T follicular helper cell (primary cell): ENCODE results near the gene TPK1.

Experiments used
- DNase-seq: peaks from one replicate; pipeline ENCODE4 v3.0.0-alpha.2; 2020; ENCODE audit warnings: low read depth

Gene TPK1

DNA sequence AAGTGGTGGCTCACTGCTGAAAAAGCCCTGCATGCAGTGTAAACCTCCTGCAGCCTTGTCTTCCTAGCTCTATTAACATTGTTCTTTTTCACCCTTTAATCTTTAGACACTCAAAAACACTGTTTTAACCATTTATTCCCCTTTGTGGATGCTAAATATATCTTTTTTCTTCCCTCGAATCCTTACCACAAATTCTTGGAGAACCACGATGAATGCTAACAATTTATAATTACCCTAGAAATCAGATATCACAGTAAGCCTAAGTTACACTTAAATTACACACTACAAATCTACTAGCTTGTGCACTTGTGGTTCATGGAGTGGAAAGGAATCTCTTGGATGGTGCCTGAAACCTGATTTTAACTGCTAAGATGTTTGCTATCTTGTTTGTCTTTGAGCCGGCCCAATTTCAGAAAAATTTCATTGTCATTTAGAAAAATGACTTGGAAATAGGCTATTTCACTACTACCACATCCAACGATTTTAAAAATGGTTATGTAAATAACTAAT is 307.3 kb downstream of the TPK1 start:
- no peak for DNase-seq

DNA sequence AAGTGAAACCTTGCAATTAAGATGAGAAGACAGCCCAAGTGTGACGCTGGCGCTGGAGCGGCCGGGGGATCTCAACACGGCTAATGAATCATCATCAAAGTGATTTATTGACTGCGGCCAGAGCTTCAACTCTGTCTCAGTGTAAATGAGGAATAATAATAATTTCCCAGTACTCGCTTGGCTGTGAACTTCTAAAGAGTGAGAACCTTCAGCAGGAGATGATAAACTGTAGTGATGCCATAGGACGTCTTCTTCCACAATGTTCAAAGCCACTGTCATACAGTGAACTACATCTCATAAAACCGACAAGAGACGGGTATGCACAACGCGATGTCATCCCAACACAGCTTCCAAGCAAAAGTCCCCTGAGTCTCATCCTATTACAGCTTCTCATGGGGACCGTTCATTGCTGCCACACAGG is 308.8 kb downstream of the TPK1 start:
- DNase-seq: no peak

DNA sequence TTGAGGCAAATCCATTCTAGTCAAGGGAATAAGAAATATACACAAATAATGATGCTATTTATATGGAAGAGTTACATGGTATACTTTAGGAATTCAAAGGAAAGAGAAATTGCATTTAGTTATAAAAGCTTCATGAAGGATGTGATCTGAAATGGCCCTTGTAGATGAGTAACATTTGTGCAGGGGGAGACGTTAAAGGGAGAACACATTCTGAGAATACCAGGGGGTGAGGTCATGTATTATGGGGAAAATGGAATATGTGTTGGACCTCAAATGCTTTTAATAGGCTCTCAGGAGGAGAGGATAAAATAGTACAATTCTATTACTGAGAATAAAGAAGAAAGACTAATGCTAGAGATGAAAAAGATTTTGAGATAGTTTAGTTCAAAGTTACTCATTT is 309.9 kb downstream of the TPK1 start:
- no peak for DNase-seq

DNA sequence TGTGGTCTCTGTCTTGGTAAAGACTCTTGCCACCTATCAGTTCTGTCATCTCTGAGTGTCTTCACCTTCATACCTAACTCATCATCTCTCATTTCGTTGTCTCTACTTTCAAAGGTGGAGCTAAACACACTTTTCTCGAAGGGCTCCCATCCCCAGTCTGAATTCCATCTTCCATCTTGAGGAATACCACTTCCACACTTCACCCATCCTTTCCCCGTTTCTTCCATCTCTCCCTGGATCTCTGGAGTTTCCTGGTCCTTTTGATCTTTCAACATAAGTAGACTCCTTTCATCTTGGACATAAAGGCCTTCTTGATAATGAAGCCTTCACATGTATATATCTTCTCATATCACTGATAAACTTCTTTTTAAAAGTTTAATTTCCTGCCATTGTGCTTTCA is 311.6 kb downstream of the TPK1 start:
- DNase-seq: no peak

DNA sequence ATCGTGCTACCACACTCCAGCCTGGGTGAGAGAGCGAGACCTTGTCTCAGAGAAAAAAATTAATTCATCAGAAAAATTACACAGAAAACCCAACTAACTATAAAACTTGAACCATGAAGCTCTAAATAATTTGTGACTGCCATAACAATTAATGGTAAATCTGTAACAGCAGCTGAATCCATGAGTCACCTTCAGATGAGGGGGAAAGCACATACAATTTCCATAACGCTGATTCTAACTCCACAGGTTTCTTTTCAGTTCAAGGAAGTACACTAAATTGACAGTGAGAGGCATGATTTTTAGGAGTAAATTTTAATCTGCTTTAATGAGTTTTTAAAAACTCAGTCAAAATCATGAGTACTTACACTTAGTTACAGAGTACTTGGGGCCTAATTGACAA is 312.2 kb downstream of the TPK1 start:
- no peak for DNase-seq

DNA sequence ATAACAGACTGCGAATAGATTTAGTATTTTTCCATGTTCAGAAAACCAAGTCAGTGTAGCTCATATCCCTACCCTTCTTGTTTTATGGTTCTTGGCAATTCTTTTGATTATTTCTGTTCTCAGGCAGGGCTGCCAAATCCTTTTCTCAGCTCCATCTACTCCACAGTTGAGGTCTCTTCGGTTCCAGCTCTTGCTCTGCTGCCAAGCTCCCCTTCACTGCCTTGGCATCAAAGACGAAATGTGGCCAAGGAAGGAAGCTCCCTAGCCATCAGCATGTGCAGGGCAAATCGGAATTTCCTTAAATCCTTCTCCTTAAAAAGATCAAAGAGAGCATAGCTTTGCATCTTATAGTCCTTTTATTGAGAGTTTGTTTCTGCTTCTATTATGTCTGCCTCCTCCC is 315.9 kb downstream of the TPK1 start:
- no peak for DNase-seq

DNA sequence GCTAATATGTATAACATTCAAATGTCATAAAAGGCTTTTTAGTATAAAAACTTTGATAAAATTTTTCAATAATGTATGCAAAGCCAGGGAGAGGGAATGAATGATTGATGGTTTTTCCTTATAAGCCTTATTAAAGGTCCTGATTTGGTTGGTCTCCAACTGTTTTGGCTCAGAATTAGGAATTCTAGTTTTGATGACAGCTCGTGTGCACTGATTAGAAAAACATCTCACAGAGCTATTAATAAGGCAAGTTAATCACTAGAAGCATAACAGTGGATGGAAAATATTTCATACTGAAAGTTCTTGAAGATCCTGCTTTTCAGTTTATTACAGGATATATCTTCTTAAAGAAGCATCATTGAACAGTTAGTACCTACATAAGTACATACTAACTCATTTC is 317.5 kb downstream of the TPK1 start:
- no peak for DNase-seq

DNA sequence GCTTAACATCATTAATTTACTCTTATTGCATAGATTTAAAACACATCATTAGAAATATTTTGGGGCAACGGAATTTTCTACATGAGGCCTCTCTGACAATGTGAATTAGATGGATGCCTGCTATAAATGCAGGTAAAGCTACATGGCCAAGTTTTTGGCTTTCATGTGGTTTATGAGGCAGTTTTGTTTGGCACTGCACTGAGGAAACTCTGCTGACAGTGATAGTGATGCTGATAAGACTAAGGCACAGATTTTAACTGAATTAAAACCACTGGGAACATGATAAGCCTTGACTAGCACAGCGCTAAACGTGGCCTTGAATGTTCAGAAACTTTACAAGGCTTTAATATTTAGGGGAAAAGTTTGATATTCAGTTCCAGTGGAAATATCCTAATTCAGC is 318.1 kb downstream of the TPK1 start:
- DNase-seq: no peak

DNA sequence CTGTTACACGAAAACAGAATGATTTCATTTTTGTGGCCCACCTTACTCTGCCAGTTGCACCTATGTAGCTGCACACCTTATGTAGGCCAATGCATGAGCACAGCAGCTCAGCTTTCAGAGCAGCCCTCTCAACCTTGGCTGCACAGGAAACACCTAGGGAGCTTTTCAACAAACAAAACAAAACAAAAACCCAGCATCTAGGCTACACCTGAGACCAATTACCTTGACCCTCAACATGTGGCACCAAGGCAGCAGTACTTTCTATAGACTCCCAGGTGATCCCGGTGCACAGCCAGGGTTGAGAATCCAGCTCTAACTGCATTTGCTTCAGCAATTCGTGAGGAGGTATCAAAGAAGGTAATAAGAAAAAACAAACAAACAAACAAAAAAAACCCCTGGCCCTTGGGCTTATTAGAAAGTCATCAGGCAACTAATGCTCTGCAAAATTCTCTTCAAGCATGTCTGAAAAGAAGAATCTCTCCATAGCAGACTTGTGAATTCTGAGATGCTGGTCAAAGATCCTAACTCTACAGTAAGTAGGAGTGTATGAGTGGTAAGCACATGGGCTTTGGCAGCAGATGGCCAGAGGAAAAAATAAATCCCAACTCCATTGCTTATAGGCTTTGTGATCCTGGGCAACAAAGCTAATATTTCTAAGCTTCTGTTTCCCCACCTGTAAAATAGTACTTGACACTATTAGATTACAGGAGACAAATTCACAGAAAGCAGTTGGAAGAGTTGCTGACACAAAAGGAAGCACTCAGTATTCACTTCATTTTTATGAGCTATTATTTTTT is 318.9 kb downstream of the TPK1 start:
- DNase-seq: no peak

DNA sequence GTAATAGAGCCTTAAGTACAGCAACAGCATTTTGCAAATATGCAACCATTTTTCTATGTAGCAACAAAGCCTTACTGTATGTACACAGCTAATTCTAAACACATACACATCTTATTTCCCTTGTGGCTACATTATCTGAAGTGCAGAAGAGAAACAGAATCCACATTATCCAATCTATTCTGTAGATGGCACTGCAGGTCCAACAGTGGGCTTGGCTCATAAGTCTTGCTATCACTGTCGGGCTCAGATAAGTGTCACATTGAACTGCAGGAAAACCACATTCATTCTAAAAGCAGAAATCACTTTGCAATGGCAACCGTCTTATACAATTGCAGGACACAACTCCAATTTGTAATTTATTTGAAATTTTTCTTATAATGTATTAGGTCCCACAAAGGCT is 322.5 kb downstream of the TPK1 start:
- DNase-seq: no peak

DNA sequence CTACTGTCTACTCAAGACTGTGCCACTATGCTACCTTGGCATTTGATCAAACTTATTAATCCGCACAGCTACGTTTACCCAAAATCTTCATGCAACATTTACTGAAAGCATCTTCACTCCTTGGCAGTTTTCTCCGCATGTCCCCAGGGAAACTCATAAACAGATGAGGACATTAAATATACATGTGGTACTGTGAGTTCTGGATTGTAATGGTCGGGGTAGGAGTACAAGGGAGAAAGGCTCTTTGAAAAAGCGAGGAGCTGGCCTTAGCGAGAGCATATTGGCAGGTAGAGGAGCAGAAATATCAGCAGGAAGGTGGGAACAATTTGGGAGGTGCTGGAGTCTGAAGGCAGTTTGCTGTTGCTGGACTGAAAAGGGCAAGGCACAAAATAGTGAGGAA is 325.2 kb downstream of the TPK1 start:
- no peak for DNase-seq

DNA sequence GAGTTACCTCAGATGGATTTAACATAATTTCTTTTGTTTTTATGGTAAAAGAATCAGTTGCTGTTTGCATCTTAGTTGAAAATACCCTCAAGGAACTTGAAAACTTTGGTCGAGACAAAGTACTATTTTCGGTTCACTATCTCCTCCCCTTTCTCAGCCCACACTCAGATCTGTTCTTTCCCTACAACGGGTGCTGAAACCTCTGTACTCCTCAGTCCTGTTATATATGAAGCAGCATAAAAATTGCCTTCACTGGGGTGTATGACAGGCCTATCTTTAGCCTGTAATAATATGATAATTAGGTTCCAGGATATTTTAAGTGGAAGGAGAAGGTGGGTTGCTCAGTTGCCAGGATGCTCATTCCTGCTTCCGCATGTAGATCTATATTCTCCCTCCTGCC is 327.2 kb downstream of the TPK1 start:
- DNase-seq: no peak

DNA sequence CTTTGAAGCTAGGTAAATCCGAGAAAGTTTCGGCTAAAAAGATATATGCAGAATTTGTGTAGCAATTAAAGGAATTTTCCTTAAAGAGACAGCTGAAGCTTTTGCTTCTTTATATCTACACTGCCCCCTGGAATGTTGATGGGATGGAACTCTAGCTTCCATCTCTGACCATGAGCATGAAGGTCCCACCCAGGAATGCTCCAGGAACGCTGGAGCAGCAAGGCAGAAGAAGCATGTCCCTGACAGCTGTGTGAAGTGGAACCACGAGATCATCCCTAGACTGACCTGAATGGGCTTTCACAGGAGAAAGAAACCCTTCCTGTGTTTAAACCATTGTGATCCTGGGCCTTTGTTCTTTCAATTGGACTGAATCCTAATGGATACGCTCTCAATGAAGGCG is 332.6 kb downstream of the TPK1 start:
- no peak for DNase-seq

DNA sequence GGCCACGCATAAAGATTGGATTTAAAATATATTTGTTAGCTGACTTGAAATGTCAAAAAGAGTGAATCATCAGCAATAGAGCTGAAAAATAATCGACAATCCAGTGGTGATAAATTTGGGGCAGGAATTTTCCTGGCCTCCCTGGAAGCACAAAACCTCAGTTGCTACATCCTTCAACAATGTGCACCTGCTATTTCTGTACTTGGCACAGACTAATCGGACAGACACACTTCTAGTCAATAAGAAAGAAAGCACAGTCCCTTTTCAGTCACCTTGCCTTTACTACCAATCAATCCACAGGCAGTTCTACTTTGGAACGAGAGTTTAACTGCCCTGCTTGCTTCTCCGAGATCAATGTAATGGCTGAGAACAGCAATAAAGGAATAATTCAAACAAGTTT is 335.6 kb downstream of the TPK1 start:
- DNase-seq: no peak

DNA sequence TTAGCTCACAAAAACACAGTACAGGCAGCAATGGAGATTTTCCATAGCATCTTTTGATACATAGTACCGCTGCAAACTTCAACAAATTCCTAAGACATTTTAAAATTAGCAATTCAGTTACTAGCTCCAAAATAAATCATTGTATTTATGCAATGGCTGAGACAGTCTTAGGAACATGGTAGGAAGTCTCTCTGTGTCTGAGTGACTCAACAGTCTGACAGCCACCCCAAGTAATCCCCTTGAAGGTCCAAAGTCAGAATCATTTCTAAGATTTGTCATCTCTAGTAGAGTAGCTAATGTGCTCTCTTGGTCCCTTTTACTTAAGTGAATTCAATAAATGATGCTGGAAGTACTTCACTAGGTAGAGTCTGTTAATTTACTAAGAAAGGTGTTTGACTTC is 338.6 kb downstream of the TPK1 start:
- DNase-seq: no peak

DNA sequence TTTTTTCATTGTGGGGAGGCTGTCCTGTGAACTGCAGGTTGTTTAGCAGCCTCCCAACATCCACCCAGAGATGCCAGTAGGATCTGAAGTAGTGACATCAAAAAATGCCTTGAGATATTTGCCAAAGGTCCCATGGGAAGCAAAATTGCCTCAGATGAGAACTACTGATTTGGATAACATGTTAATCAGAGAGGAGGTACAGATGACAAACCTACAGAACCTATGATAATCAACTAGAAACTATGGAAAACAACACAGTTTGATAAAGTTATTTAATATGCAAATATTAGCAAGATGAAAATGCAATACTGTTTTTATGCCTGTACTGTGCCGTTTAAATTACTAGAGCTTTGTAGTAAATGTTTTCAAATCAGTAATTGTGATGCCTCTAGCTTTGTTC is 341.5 kb downstream of the TPK1 start:
- DNase-seq: no peak

DNA sequence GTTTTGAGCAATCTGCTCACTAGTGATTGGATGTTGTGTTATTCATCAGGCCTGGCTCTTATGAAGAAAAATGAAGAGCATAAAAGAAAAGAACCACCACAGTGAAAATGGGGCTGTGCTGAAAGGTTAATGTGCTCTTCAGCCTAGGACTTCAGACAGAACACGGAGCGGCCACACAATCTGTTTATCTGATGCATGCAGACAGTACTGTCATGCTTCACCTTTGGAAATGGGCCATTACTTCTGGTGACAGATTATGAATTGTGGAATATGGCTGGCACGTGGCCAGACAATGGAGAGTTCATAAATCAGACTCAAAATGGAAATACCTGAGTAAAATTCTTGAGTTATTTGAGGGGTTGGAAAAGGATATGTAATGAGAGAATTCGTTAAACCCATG is 346.3 kb downstream of the TPK1 start:
- DNase-seq: no peak

DNA sequence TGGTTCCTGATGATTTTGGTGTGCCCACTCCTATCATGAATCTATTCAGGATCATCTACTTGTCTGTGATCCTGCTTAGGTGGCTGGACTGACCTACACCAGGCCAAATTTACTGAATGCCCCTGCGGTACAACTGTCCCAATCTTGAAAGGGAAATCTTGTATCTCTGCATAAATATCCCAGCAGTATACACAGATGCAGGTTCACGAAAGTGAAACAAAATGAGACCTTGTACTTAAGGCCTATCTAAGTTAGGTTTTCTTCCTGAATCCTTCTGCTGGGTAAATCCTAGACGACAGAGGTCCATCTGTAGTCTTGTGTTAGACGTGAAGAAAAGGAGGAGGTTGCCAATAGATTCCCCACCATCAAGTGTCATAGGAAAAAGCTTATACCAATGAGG is 346.9 kb downstream of the TPK1 start:
- DNase-seq: no peak

DNA sequence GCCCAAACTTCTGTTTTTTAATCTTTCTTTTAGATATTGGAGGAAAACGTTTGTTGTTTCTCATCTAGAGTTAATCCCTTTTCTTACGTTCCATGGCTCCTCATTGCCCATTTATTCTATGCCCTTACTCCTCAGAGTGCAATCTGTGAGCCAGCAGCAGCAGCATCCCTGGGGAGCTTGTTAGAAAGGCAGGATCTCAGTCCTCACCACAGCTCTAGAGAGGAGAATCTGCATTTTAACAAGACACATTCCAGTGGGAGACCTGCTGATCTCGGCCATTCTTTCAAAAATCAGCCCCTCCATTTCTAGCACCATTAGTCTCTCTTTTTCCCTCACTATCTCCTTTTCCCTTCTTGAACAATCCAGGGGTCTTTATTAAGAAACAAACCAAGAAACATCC is 348.0 kb downstream of the TPK1 start:
- no peak for DNase-seq

DNA sequence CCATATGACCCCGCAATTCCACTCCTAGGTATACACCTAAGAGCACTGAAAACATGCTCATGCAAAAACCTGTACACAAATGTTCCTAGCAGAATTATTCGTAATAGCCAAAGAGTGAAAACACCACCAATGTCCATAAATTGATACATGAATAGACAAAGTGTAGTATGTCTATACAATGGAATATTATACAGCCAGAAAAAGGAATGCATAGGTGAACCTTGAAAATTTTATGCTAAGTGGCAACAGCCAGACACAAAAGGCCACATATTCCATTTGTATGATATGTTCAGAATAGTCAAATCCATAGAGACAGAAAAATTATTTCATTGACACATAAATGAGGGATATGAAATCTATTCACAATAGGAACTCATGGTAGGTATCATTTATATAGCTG is 351.4 kb downstream of the TPK1 start:
- DNase-seq: no peak

DNA sequence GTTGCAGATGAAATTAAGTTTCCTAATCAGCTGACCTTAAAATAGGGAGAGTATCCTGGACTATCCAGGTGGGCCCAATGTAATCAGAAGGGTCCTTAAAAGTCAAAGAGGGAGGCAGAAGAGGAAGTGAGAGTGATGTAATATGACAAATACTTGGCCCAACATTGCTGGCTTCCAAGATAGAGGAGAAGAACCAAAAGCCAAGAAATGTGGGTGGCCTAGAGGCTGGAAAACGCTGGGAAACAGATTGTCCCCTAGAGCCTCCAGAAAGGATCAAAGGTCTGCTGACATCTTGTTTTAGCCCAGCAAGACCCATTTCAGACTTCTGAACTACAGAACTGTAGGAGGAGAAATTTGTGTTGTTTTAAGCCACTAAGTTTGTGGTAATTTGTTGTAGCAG is 352.7 kb downstream of the TPK1 start:
- DNase-seq: no peak

DNA sequence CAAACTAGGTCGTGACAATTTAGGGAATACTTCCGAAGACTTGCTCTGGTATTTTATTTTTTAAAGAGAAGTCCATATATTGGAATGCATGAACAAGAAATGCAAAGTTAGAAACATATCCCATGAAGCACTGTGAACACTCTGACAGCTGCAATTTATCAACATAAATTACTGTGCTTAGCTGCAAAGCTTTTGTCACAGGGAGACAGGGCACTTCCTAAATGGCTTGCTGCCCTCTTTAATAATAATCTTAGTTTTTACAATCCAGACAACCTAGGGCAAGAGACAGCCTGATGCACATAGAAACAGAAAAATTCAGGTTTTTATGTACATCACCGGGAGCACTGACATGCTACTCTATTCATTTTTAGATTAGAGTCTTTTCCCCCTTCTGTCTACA is 354.0 kb downstream of the TPK1 start:
- no peak for DNase-seq

DNA sequence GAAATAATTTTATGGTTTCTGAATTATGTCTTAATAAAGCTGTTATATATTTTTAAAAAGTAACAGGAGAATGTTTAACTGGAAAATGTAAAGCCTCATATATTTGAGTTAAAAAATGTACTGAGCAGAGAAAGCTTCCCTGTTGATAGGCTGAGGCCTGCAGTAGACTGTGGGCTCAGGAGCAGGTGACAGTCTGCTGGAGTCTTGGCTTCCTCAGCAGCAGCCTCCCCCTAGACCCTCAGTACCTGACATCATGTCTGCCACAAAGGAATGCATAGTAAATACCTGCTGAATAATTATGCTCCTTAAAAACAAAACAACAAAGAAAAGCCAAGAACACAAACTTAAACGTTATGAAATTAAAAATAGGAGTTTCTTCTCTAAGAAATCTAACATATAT is 358.5 kb downstream of the TPK1 start:
- no peak for DNase-seq
